ENCODE measurements around the gene ADGRE3.

GRCh38 chr19:14676762-14677161 is 2.1 kb upstream of the ADGRE3 start:
- TF ChIP-seq MAZ (IDR thresholded peaks at IDR 0.05; ENCODE audit: borderline replicate concordance, low read depth, low read length) (no peak), POLR2A (IDR thresholded peaks at IDR 0.05; ENCODE audit: low read length) (no peak), REST (IDR thresholded peaks at IDR 0.05) (no peak), RAD21 (conservative IDR thresholded peaks at IDR 0.05 in 1 of 2, IDR thresholded peaks at IDR 0.05 in 1 of 2) (no peak), CTCF (IDR thresholded peaks at IDR 0.05) (no peak), EP300 (IDR thresholded peaks at IDR 0.05) (no peak), ZFP36 (IDR thresholded peaks at IDR 0.05; ENCODE audit: borderline replicate concordance, partially characterized antibody) (no peak), JUN (IDR thresholded peaks at IDR 0.05) (no peak)
- TF ChIP-seq, protein P1, sequence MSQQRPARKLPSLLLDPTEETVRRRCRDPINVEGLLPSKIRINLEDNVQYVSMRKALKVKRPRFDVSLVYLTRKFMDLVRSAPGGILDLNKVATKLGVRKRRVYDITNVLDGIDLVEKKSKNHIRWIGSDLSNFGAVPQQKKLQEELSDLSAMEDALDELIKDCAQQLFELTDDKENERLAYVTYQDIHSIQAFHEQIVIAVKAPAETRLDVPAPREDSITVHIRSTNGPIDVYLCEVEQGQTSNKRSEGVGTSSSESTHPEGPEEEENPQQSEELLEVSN (IDR thresholded peaks at IDR 0.05; ENCODE audit: borderline replicate concordance, low read depth): no peak
